GM21360 (cell line): ENCODE data around the gene TBRG4.
"Not testable (repeated sequence)": the region's sequence is repeated elsewhere in the genome, so short reads cannot be mapped to it uniquely, and the experiment has no call there.

Source experiments
- ATAC-seq: cut with Tn5 transposase; IDR thresholded peaks from one replicate; pipeline ENCODE4 v1.9.1; 2021; ENCODE audit warnings: mild to moderate bottlenecking, moderate library complexity; ENCODE audit not compliant: unreplicated experiment

Gene TBRG4

DNA sequence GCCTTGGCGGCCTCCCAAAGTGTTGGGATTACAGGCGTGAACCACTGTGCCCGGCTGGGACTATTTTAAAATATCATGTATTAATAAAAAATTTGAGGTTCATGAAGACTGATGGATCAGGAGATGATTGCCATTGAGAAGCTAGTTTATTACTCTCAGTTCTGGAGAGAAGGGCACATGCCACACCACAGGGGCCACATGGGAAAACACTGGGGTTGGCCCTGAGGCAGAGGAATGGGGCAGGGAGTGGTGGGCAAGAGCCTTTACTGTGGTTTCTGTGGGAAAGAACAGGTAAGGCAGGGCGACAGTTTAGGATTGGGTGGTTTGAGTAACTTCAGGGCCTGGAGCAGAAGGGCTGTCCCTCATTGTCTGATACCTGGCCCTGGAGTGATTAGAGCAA, 6.8 kb upstream of the TBRG4 start:
- no peak for ATAC-seq

DNA sequence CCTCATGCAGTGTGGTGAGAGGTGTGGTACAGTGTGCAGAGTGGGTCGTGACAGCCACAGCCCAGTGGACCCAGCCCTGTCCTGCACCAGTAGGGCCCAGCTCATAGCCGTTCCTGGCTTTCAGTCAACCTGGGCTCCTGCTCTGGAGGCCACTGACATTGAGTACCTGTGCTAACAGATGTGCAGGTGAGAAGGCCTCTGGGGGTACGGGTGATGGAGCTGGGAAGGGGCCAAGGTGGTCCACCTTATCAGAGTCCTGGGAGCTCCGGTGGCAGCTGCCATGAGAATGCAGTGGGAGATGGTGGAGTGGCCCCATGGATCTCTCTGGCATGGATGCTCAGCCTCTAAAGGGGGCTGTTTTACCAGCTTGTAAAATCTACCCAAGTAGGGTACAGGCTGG, 6.1 kb upstream of the TBRG4 start:
- no peak for ATAC-seq

DNA sequence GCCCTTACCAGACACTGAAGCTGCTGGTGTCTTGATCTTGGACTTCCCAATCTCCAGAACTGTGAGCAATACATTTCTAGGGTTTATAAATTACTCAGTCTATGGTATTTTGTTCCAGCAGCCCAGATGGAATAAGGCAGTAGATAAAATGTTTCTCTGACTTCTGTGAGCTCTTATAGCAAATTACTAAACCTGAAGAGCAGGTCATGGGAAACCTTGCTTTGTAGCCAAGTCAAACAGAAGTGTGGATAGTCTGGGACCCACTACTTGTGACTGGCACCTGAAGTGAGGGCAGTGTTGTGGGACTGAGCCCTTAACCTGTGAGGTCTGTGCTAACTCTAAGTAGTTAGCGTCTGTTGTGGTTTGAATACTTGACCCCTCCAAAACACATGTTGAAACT, 4.6 kb upstream of the TBRG4 start:
- ATAC-seq: no peak

GRCh38 chr7:45114926-45115325, 3.4 kb upstream of the TBRG4 start:
- ATAC-seq: no peak

GRCh38 chr7:45114257-45114656, 2.8 kb upstream of the TBRG4 start:
- not testable (repeated sequence) for ATAC-seq

- no peak for ATAC-seq
Observed at GRCh38 chr7:45112648-45113047, 1.2 kb upstream of the TBRG4 start.

GRCh38 chr7:45108863-45109262, 2.6 kb downstream of the TBRG4 start:
- no peak for ATAC-seq

GRCh38 chr7:45107356-45107755, 4.1 kb downstream of the TBRG4 start:
- ATAC-seq: no peak

- no peak for ATAC-seq
Observed at GRCh38 chr7:45106820-45107219, 4.7 kb downstream of the TBRG4 start.

DNA sequence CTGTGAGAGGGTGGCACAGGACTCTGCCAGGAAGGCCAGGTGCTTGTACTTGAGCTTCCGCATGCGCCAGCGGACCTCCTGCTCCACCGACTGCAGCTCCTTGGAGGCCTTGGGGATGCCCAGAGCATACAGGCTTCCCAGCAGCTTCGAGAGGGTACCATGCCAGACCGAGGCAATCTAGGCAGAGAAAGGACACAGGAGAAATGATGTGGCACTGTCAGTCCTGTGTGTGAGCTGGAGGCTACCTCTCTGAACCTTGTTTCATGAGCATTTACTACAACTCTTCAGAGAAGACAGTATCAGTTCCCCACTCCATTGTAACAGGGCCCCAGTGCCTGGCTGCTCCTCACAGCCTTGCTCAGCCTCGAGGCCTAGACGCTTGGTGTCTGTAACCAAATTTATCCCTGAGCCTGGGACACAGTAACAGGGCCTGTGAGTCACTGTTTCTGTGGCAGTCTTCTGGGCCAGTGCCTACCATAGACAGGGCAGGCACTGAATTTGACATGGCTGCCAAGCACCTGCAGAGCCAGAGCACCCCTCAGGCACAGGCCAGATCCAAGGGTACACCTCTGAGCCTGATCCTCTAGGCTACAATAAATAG, 5.8 kb downstream of the TBRG4 start:
- ATAC-seq: no peak

- ATAC-seq: no peak
Observed at GRCh38 chr7:45104844-45105587, 6.5 kb downstream of the TBRG4 start.

GRCh38 chr7:45103958-45104843, 7.3 kb downstream of the TBRG4 start:
- ATAC-seq: no peak

- no peak for ATAC-seq
Observed at GRCh38 chr7:45102785-45103712, 8.4 kb downstream of the TBRG4 start.

DNA sequence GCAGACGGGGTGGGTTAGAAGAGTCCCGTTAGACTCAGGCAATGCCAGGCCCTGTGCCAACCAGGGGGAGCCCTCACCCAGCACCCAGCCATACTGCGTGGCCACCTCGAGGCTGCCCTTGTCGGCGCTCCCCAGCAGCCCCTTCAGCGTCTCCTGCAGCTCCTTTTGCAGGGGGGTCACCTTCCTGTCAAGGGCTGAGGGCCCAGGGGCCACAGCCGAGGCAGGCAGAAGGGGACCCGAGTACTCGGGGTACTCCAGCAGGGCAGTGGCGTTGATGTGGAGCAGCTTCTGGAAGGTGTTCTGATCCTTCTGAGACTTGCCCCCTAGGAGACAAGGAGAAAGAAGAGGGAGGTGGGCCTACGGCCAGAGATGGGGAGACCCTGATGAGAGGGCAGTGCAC, 9.7 kb downstream of the TBRG4 start:
- ATAC-seq: no peak

- no peak for ATAC-seq
Observed at GRCh38 chr7:45100761-45101480, 10.6 kb downstream of the TBRG4 start.

DNA sequence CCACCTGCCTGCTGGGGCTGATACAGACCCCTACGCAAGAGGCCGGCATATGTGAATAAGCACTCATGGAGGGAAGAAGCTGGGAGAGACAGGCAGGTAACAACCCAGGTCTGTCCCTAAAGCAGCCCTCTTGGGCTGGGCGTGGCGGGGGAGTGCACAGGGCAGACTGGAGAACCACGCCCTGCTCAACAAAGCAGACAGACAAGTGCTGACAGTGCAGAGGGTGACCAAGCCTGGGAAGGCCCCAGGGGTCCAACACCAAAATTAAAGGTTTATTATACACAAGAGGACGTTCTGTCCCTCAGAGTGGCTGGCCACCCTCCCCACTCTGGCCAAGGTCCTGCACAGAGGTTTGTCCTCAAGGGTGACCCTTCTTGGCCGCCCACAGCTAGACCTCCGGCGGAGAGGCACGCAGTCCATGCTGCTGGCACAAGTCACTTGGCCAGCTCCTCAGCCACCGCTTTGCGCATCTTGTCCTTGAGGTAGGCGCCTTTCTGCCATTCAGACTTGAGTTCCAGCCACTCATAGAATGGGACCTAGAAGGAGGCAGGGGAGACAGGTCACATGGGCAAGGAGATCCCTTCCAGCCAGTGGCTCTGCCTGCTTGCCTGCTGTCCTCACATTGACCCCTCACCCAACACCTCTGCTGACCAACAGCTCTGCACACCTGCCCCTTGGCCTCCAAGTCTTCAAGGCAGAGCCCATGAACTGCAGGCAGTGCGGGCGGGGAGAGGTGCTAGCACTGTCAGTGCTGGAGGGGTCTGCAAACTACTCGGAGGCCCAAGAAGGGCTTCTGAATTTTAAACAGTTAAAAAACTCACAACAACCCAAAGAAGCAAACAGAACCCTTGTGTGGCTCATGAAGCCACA, 11.4 kb downstream of the TBRG4 start:
- no peak for ATAC-seq

DNA sequence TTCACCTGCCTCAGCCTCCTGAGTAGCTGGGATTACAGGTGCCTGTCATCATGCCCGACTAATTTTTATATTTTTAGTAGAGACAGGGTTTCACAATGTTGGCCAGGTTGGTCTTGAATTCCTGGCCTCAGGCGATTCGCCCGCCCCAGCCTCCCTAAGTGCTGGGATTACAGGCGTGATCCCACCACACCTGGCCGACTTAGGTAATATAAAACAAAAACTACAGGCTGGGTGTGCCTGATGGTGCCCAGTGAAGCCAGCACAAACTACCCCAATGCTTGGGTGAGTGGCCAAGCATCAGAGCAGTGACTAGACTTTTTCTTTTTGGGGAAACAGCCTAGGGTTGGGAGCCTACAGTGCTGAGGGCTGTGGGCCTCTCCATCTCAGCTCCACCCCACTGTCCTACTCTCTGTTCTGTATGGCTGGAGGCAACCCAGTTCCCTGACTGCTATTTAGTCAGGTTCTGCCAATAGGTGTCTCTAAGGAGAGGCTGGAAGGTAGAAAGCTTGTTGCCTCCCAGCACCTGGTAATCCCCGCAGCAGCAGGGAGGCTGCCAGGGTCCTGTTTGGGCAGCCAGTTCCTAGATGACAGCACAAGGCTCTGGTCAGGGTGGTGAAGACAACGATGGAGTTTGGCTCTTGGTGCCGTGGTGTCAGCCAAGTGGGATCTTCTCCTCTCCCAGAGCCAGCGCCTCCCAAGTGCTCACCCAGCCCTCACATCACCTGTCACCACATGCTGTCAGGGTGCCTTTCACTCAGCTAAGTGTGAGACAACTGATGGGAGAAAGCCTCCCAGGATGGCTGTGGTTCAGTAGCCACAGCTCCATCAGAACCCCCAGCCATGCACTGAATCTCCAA, 12.3 kb downstream of the TBRG4 start:
- ATAC-seq: no peak

GRCh38 chr7:45092931-45093235, 18.6 kb downstream of the TBRG4 start:
- ATAC-seq: no peak
